Astrocyte (in vitro differentiated cells and primary cell): ENCODE results near the gene QARS1. TPM values are rescaled to one million over a fixed set of nuclear protein-coding genes. Genes with fewer than 3 reads are reported as not detected.

Source experiments
- DNase-seq: peaks from one replicate; pipeline ENCODE4 v3.0.0-alpha.2; 2010; ENCODE audit warnings: low read depth
- FAIRE-seq: peaks from 2 replicates; lab custom pipeline; 2011; peaks lifted over from hg19 to GRCh38; lab: Jason Lieb, UNC
- H2AFZ ChIP-seq: 2 replicates; pipeline ENCODE4 v1.6.0; 2012; ENCODE audit warnings: low read depth, low read length, inconsistent platforms
- H3K27ac ChIP-seq: 2 replicates; pipeline ENCODE4 v1.5.1; 2011; ENCODE audit warnings: low read depth, low read length, inconsistent platforms
- H3K27me3 ChIP-seq: 2 replicates; pipeline ENCODE4 v1.6.0; 2011; ENCODE audit warnings: low read length, inconsistent platforms; ENCODE audit not compliant: insufficient read depth
- H3K36me3 ChIP-seq: 2 replicates; pipeline ENCODE4 v1.5.1; 2011; ENCODE audit warnings: low read length, inconsistent platforms; ENCODE audit not compliant: insufficient read depth
- H3K4me1 ChIP-seq: 2 replicates; pipeline ENCODE4 v1.5.1; 2011; ENCODE audit warnings: low read length, inconsistent platforms; ENCODE audit not compliant: insufficient read depth
- H3K4me2 ChIP-seq: 2 replicates; pipeline ENCODE4 v1.6.0; 2012; ENCODE audit warnings: low read length, inconsistent platforms
- H3K4me3 ChIP-seq: 2 replicates; pipeline ENCODE4 v1.5.1; 2011; ENCODE audit warnings: low read depth, mild to moderate bottlenecking, low read length, inconsistent platforms; ENCODE audit not compliant: insufficient read depth
- H3K79me2 ChIP-seq: 2 replicates; pipeline ENCODE4 v1.6.0; 2012; ENCODE audit warnings: mild to moderate bottlenecking, low read length, inconsistent platforms; ENCODE audit not compliant: insufficient read depth
- H3K9ac ChIP-seq: 2 replicates; pipeline ENCODE4 v1.6.0; 2012; ENCODE audit warnings: mild to moderate bottlenecking, low read length, inconsistent platforms
- H3K9me3 ChIP-seq: 2 replicates; pipeline ENCODE4 v1.5.1; 2012; ENCODE audit warnings: low read depth, mild to moderate bottlenecking, low read length, inconsistent platforms; ENCODE audit not compliant: insufficient read depth
- H4K20me1 ChIP-seq: 2 replicates; pipeline ENCODE4 v1.6.0; 2012; ENCODE audit warnings: low read length, inconsistent platforms; ENCODE audit not compliant: insufficient read depth
- H3K27ac Mint-ChIP-seq: one replicate; pipeline ENCODE4 v1.8.0; 2021; ENCODE audit warnings: mild to moderate bottlenecking, mixed read lengths; ENCODE audit not compliant: unreplicated experiment
- H3K27me3 Mint-ChIP-seq: one replicate; pipeline ENCODE4 v1.8.0; 2021; ENCODE audit warnings: low read depth, mixed read lengths; ENCODE audit not compliant: unreplicated experiment
- H3K36me3 Mint-ChIP-seq: one replicate; pipeline ENCODE4 v1.8.0; 2021; ENCODE audit warnings: low read depth, mixed read lengths; ENCODE audit not compliant: unreplicated experiment
- H3K4me1 Mint-ChIP-seq: one replicate; pipeline ENCODE4 v1.8.0; 2021; ENCODE audit warnings: low read depth, mixed read lengths; ENCODE audit not compliant: unreplicated experiment
- H3K4me3 Mint-ChIP-seq: one replicate; pipeline ENCODE4 v1.8.0; 2021; ENCODE audit warnings: mild to moderate bottlenecking, moderate library complexity, mixed read lengths; ENCODE audit not compliant: unreplicated experiment
- H3K9me3 Mint-ChIP-seq: one replicate; pipeline ENCODE4 v1.8.0; 2021; ENCODE audit warnings: mild to moderate bottlenecking, mixed read lengths; ENCODE audit not compliant: unreplicated experiment
- EZH2 ChIP-seq: IDR thresholded peaks from 2 replicates; pipeline ENCODE4 v1.6.1; 2012; ENCODE audit warnings: mild to moderate bottlenecking, low read length, inconsistent platforms; ENCODE audit not compliant: insufficient read depth
- total RNA-seq: library from RNA; stranded (reverse); gene quantifications from 2 replicates; pipeline ENCODE4 v1.2.1, GENCODE V29; 2021
- TF ChIP-seq, protein P1 (sequence below): IDR thresholded peaks from 2 replicates; pipeline ENCODE4 v1.5.1; 2011; ENCODE audit warnings: low read depth, mild to moderate bottlenecking, inconsistent platforms, low read length, moderate library complexity; ENCODE audit not compliant: insufficient read depth

Gene QARS1
- total RNA-seq, 1 donor from 2014 or later: 189 TPM

DNA sequence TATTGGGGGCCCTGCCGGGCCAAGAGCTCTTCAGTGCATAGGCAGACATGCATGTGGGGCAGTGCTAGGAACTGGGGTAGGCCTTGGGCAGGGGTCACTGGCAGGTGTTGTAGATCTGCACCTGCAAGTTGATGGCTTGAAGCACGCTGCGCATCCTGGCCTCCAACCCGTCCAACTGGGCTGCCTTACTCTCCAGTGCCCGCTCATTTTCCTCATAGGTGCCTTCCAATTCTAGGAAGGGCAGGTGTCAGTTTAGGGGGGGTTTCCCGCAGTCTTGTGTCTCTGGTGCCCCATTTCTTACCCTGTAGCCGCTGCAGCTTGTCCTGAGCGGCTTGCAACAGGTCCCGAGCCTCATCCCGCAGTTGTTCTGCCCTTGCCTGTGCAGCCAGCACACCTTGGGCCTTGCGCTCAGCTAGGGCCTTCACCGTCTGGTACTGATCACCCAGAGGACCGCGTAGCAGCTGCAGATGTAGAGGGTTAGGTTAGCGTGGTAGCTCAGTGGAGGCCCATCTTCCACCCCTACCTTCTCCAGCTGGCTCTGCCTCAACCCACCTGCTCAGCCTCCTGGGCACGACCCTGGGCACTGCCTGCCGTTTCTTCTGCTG, 16.7 kb upstream of the QARS1 start:
- DNase-seq (no peak), FAIRE-seq (no peak)
- H3K36me3 ChIP-seq: peaks cover 45% of the 10 kb centered on the region
- H3K9me3 ChIP-seq: no peaks in the 10 kb centered on the region
- H3K4me3 ChIP-seq: peak overlapping the region; percentile 66
- Mint-ChIP-seq H3K9me3 (no peaks in the 10 kb centered on the region), H3K27me3 (no peaks in the 10 kb centered on the region), H3K4me1 (peaks cover 8% of the 10 kb centered on the region), H3K27ac (no peak overlapping the region), H3K4me3 (peak overlapping the region; percentile 92), H3K36me3 (peaks cover 23% of the 10 kb centered on the region)
- H3K4me2 ChIP-seq: peak overlapping the region; percentile 91
- peak overlapping the region; percentile 83 for H3K27ac ChIP-seq
- H3K9ac ChIP-seq: peak overlapping the region; percentile 92
- H3K4me1 ChIP-seq: peaks cover 14% of the 10 kb centered on the region
- TF ChIP-seq, protein P1, sequence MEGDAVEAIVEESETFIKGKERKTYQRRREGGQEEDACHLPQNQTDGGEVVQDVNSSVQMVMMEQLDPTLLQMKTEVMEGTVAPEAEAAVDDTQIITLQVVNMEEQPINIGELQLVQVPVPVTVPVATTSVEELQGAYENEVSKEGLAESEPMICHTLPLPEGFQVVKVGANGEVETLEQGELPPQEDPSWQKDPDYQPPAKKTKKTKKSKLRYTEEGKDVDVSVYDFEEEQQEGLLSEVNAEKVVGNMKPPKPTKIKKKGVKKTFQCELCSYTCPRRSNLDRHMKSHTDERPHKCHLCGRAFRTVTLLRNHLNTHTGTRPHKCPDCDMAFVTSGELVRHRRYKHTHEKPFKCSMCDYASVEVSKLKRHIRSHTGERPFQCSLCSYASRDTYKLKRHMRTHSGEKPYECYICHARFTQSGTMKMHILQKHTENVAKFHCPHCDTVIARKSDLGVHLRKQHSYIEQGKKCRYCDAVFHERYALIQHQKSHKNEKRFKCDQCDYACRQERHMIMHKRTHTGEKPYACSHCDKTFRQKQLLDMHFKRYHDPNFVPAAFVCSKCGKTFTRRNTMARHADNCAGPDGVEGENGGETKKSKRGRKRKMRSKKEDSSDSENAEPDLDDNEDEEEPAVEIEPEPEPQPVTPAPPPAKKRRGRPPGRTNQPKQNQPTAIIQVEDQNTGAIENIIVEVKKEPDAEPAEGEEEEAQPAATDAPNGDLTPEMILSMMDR: no peak
- no peak for TF ChIP-seq EZH2
- H3K79me2 ChIP-seq: peaks cover 23% of the 10 kb centered on the region
- no peak overlapping the region for H2AFZ ChIP-seq
- H3K27me3 ChIP-seq: no peaks in the 10 kb centered on the region
- peaks cover 38% of the 10 kb centered on the region for H4K20me1 ChIP-seq

DNA sequence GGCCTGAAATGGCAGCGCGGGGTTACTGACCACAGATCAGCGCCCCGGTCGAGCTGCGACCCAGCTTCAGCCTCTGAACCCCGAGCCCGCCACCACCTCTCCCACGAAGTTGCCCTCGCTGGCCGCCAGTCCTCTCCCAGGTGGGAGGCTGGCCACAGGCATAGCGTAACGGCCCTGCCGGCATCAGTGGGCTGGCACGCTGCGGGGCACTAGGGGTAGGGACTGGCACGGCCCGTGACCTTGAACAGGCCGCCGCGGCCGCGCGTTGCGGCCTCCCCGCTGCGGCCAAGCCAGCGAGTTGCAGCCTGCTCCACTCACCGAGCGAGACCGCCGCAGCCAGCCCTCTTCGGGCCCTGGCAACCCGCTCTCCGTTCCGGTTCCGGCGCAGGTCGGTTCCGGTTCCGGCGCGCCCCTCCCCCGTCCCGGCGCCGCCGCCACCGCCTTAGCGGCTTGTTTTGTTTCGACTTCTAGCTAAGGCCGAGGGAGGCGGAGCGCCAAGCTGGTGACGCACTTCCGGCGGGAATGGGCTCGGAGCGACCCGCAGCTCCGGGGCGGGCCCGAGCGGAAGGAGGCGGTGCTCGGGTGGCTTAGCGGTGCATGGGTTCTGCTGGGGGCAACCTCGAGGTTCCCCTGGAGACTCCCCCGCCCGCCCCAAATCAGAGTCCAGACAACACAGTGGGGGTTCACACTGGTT, 16.0 kb upstream of the QARS1 start, which contains the start of gene USP19:
Gene USP19, minus strand, starts transcription at position 386 of the 694 bp plus-strand sequence. CDS start 1,678 bp downstream, outside the sequence.
- H3K4me3 Mint-ChIP-seq: peak within 1 kb of the TSS; percentile 92
- H3K9me3 Mint-ChIP-seq: no peaks in the 10 kb centered on the region
- no peak for TF ChIP-seq EZH2
- TF ChIP-seq, protein P1: no peak
- Histone ChIP-seq H3K9me3 (no peaks in the 10 kb centered on the region), H3K36me3 (peaks cover 44% of the 10 kb centered on the region), H3K4me3 (peak within 1 kb of the TSS; percentile 66), H3K79me2 (peaks cover 23% of the 10 kb centered on the region), H4K20me1 (peaks cover 32% of the 10 kb centered on the region), H3K4me1 (peaks cover 14% of the 10 kb centered on the region), H3K9ac (peak within 1 kb of the TSS; percentile 92), H2AFZ (peak within 1 kb of the TSS; percentile 78), H3K27me3 (no peaks in the 10 kb centered on the region), H3K27ac (peak within 1 kb of the TSS; percentile 83), H3K4me2 (peak within 1 kb of the TSS; percentile 91)
- peaks cover 26% of the 10 kb centered on the region for H3K36me3 Mint-ChIP-seq
- FAIRE-seq (no peak), DNase-seq (peak; percentile 83)
- no peaks in the 10 kb centered on the region for H3K27me3 Mint-ChIP-seq
- H3K27ac Mint-ChIP-seq: peak within 1 kb of the TSS; percentile 89
- peaks cover 8% of the 10 kb centered on the region for H3K4me1 Mint-ChIP-seq

DNA sequence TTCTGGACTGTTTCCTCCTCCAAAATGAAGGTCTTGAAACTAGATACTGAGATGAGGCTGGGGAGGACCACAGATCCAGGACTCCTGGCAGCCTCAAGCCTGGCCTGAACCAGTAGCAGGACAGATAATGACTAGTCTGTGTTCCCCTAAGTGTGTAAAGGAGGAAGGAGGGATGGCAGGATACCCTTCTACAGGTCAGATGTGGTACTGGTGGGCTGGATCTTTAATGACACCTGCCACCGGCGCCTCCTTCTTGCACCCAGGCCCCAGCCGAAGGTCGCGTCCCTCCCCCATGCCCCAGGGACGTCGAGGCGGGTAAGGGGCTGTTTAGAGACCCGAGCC, 15.5 kb upstream of the QARS1 start:
- H3K4me1 ChIP-seq: peaks cover 14% of the 10 kb centered on the region
- H3K4me2 ChIP-seq: peak overlapping the region; percentile 91
- H3K9me3 Mint-ChIP-seq: no peaks in the 10 kb centered on the region
- H3K27me3 ChIP-seq: no peaks in the 10 kb centered on the region
- peaks cover 27% of the 10 kb centered on the region for H3K36me3 Mint-ChIP-seq
- H3K4me3 Mint-ChIP-seq: peak overlapping the region; percentile 92
- H3K27ac ChIP-seq: peak overlapping the region; percentile 83
- no peak for DNase-seq
- no peaks in the 10 kb centered on the region for H3K9me3 ChIP-seq
- peaks cover 49% of the 10 kb centered on the region for H3K36me3 ChIP-seq
- peak overlapping the region; percentile 92 for H3K9ac ChIP-seq
- peaks cover 28% of the 10 kb centered on the region for H4K20me1 ChIP-seq
- H3K4me1 Mint-ChIP-seq: peaks cover 8% of the 10 kb centered on the region
- H3K27ac Mint-ChIP-seq: peak overlapping the region; percentile 89
- no peak for FAIRE-seq
- peak overlapping the region; percentile 66 for H3K4me3 ChIP-seq
- H3K27me3 Mint-ChIP-seq: no peaks in the 10 kb centered on the region
- H3K79me2 ChIP-seq: peaks cover 23% of the 10 kb centered on the region
- H2AFZ ChIP-seq: no peak overlapping the region
- TF ChIP-seq EZH2: no peak
- TF ChIP-seq, protein P1: no peak
